GM12878 (cell line): ENCODE measurements around the gene PLEKHG4B. TPM values are rescaled to one million over a fixed set of nuclear protein-coding genes. Genes with fewer than 3 reads are reported as not detected.
"Not testable (repeated sequence)": the region's sequence is repeated elsewhere in the genome, so short reads cannot be mapped to it uniquely, and the experiment has no call there.

Source experiments
- ATAC-seq: fragments of 200-7000 bp; cut with Tn5 transposase; 3 replicates; pipeline ENCODE4 v1.9.1; 2020; ENCODE audit warnings: mild to moderate bottlenecking, moderate library complexity
- BruUV-seq: library from RNA; stranded (reverse); fragments of 400-500 nt; replicated peaks from 2 replicates; lab custom pipeline; 2021; lab: Mats Ljungman, UMichigan
- CTCF ChIA-PET: fragments of 300-600 bp; sonication (Branson Sonifier 250); formaldehyde crosslinking; extraction: SDS; loops from one replicate; lab custom pipeline; 2021; ENCODE audit warnings: inconsistent platforms; lab: Yijun Ruan, JAX
- POLR2A ChIA-PET: fragments of 350-600 bp; formaldehyde crosslinking; extraction: SDS; loops from one replicate; lab custom pipeline; 2021; ENCODE audit warnings: inconsistent platforms; lab: Charles Lee
- RAD21 ChIA-PET: fragments of 300-600 bp; sonication (Branson Sonifier 250); formaldehyde crosslinking; loops from one replicate; lab custom pipeline; 2023; ENCODE audit warnings: antibody characterized with exemption; ENCODE audit not compliant: unreplicated experiment; lab: Charles Lee
- SMC1A ChIA-PET: fragments of 300-600 bp; sonication (Branson Sonifier 250); formaldehyde crosslinking; loops from one replicate; lab custom pipeline; 2023; ENCODE audit not compliant: unreplicated experiment, uncharacterized antibody; lab: Charles Lee
- DNase-seq: peaks from one replicate; pipeline ENCODE4 v3.0.0-alpha.2; 2011; ENCODE audit warnings: low read depth, low spot score
- FAIRE-seq: peaks from 3 replicates; lab custom pipeline; 2011; peaks lifted over from hg19 to GRCh38; lab: Jason Lieb, UNC
- H2AFZ ChIP-seq: 2 replicates; pipeline ENCODE4 v1.6.0; 2011; ENCODE audit warnings: low read depth, low read length, control low read depth; ENCODE audit not compliant: control insufficient read depth
- H3K27ac ChIP-seq: 2 replicates; pipeline ENCODE4 v1.5.1; 2011; ENCODE audit warnings: control low read depth; ENCODE audit not compliant: control insufficient read depth, insufficient read depth
- H3K27me3 ChIP-seq, 2 experiments: replicated peaks in 1 of 2; 2 replicates each; pipeline versions ENCODE4 v1.6.0 to v1.6.1; 2011; ENCODE audit warnings: low read length in 1 of 2; ENCODE audit not compliant: control insufficient read depth in 2 of 2, insufficient read depth in 2 of 2
- H3K36me3 ChIP-seq, 2 experiments: 2 replicates each; pipeline ENCODE4 v1.5.1; 2011; ENCODE audit warnings: low read length in 1 of 2; ENCODE audit not compliant: control insufficient read depth in 2 of 2, insufficient read depth in 2 of 2
- H3K4me1 ChIP-seq: 2 replicates; pipeline ENCODE4 v1.6.1; 2011; ENCODE audit warnings: mild to moderate bottlenecking, low read length, moderate library complexity, mixed read lengths; ENCODE audit not compliant: control insufficient read depth, insufficient read depth
- H3K4me2 ChIP-seq: 2 replicates; pipeline ENCODE4 v1.6.0; 2011; ENCODE audit warnings: control low read depth; ENCODE audit not compliant: control insufficient read depth, insufficient read depth
- H3K4me3 ChIP-seq: fragments of 200-600 bp; sonication (generic); 2 replicates; pipeline ENCODE4 v1.5.1; 2016
- H3K79me2 ChIP-seq: 2 replicates; pipeline ENCODE4 v1.6.0; 2011; ENCODE audit warnings: low read length; ENCODE audit not compliant: control insufficient read depth, insufficient read depth
- H3K9ac ChIP-seq: 2 replicates; pipeline ENCODE4 v1.8.0; 2011; ENCODE audit warnings: low read length, control low read depth, mixed read lengths; ENCODE audit not compliant: control insufficient read depth, insufficient read depth
- H3K9me3 ChIP-seq: replicated peaks from 3 replicates; pipeline ENCODE4 v1.5.1; 2011; ENCODE audit warnings: mild to moderate bottlenecking, low read length; ENCODE audit not compliant: control insufficient read depth, insufficient read depth
- H4K20me1 ChIP-seq: 2 replicates; pipeline ENCODE4 v1.6.0; 2011; ENCODE audit not compliant: control insufficient read depth, insufficient read depth
- BHLHE40 ChIP-seq, 2 experiments: fragments of 450-650 bp in 1 of 2; IDR thresholded peaks; 2 replicates each; pipeline ENCODE4 v1.6.1; 2011 to 2017; ENCODE audit warnings: low read depth in 2 of 2, borderline replicate concordance in 1 of 2, improper control_type of control experiment in 1 of 2, low read length in 1 of 2, mild to moderate bottlenecking in 1 of 2
- RELA ChIP-seq: fragments of 450-650 bp; IDR thresholded peaks from 2 replicates; pipeline ENCODE4 v1.8.0; 2014; ENCODE audit warnings: borderline replicate concordance; ENCODE audit not compliant: partially characterized antibody
- WGBS: methylation state at CpG from one replicate; pipeline ENCODE4 v1.1.6; 2016; ENCODE audit warnings: low lambda C conversion rate; ENCODE audit not compliant: insufficient replicate concordance, insufficient coverage; ENCODE audit errors: missing lambda C conversion rate; 5-methylcytosine and 5-hydroxymethylcytosine counted together
- in situ Hi-C: fragments of 300-500 bp; cut with MboI; formaldehyde crosslinking; loops from 9 replicates; pipeline ENCODE4 v1.14.3; 2018; ENCODE audit warnings: mixed read lengths
- intact Hi-C: fragments of 100-400 bp; cut with micrococcal nuclease; formaldehyde crosslinking; loops from one replicate; pipeline ENCODE4 v1.14.2; 2022; ENCODE audit not compliant: unreplicated experiment
- polyA plus RNA-seq, 11 experiments: library from polyadenylated mRNA; depleted of rRNA in 4 of 11; unstranded in 6 of 11; stranded (reverse) in 5 of 11; fragments of >200 nt; fragmentation: Nextera tagmentation in 4 of 11; fragmentation: Illumina TruSeq in 1 of 11; extraction: Ambion mirVana in 4 of 11; extraction: Trizol in 1 of 11; gene quantifications; 1 replicate in 1 of 11; 2 replicates in 10 of 11; pipeline versions ENCODE4 v1.2.1 to v1.2.3, GENCODE V29; 2011 to 2016; ENCODE audit warnings: inconsistent platforms in 2 of 11, missing spikeins in 2 of 11, low read depth in 1 of 11
- total RNA-seq, 4 experiments: library from RNA; depleted of rRNA in 3 of 4; stranded (reverse); fragments of >200 nt in 3 of 4; fragmentation: Illumina TruSeq in 1 of 4; extraction: Trizol in 1 of 4; gene quantifications; 2 replicates each; pipeline versions ENCODE4 v1.2.1 to v1.2.3, GENCODE V29; 2013 to 2021

PLEKHG4B gene
- total and polyA plus RNA-seq, 10 of the 15 experiments (the other 5 are each of a cell fraction or from before 2014, with no cell fraction given) = under 0.01 to 0.05 (median 0.01) TPM; not detected in 6

DNA sequence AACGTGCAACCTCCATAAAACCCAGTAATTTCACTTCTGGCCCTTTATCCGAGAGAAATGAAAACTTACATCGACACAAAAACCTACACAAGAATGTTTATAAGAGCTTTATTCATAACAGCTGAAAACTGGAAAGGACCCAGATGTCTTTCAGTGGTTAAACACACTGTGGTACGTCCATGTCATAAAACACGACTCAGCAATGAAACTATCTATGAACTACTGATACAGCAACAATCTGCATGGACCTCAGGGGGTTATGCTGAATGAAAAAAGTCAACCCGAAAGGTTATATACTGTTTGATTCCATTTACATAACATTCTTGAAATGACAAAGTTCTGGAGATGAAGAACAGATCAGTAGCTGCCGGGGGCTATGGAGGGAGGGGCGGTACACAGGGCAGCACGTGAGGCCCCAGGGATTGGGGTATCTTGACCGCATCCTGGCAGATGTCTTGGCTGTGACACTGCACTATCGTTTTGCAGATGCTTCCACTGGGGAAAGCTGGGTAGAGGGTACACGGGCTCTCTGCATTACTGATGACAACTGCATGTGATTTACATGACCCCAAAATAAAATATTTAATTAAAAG, 121.9 kb downstream of the PLEKHG4B start:
- BruUV-seq = no TSS peak
- POLR2A ChIA-PET = no interaction called here

DNA sequence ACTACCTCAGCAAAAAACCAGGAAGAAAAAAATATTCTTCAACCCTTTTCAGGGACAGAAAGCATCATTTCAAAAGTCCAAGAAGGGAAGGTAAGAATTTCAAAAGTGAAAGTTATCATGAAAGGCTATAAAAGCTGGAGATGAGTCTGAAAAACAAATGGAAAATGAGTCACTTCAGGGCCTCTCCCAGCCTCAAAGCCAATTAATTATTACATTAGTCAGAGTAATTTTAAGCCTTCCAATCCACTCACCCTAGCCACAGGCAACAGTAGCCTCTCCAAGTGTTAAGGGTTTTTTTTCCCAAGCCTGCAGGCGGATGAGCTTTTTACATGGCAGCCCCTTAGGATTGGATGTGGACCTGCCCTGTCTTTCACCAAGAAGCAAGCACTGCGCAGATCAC, 123.3 kb downstream of the PLEKHG4B start:
- 0 out of 3 replicates have a peak, but pooled peaks have one; percentile 0 for ATAC-seq
- H3K36me3 ChIP-seq, CTCF ChIA-PET, H3K4me1 ChIP-seq, POLR2A ChIA-PET, intact Hi-C loops, SMC1A ChIA-PET, H3K27ac ChIP-seq, H3K9ac ChIP-seq, H4K20me1 ChIP-seq, H3K4me3 ChIP-seq, FAIRE-seq, H3K27me3 ChIP-seq, H3K9me3 ChIP-seq, in situ Hi-C loops, RAD21 ChIA-PET, DNase-seq, H2AFZ ChIP-seq, BruUV-seq: not testable (repeated sequence)
- peaks cover 32% of the 10 kb centered on the region for H3K79me2 ChIP-seq
- 0 out of 2 replicates have a peak overlapping the region, but pooled peaks have one; percentile 9 for H3K4me2 ChIP-seq
- 97% methylated on average over 2 of the region's 2 CpGs for WGBS

More for the DNA sequence above, 121.9 kb downstream of the PLEKHG4B start:
- Histone ChIP-seq H3K4me1 (no peaks in the 10 kb centered on the region; the same call in 1 of the 2 replicates), H4K20me1 (0 out of 2 replicates have a peak, but pooled peaks cover 3% of the 10 kb centered on the region), H3K79me2 (peaks cover 23% of the 10 kb centered on the region), H3K27ac (no peak overlapping the region), H3K4me3 (no peak overlapping the region), H3K27me3 (no peaks in the 10 kb centered on the region), H3K9ac (no peak overlapping the region), H2AFZ (no peak overlapping the region), H3K4me2 (peak overlapping the region; percentile 17; the same call in 1 of the 2 replicates), H3K9me3 (no peaks in the 10 kb centered on the region; the same call in 2 of the 3 replicates), H3K36me3 (peaks cover 0 to 7% of the 10 kb centered on the region in 2 experiments; a peak in 1 of 4 replicates)
- SMC1A ChIA-PET = no interaction called here
- CTCF ChIA-PET = interaction anchor here (1.5 kb wide), 1 partner anchor 25 kb away, joined by 5 read pairs; no protein-coding TSS in a partner anchor
- 57% methylated on average over 12 of the region's 12 CpGs for WGBS
- no peak for FAIRE-seq
- ATAC-seq = no peak
- TF ChIP-seq BHLHE40 (IDR thresholded peaks at IDR 0.05; ENCODE audit: borderline replicate concordance in 1 of 2, low read depth in 2 of 2, low read length in 1 of 2) (peak; percentile 57 to 68; a peak in 3 of 4 replicates), RELA (no peak)
- no peak for DNase-seq
- in situ Hi-C loops (no loop called here), intact Hi-C loops (no loop called here)
- RAD21 ChIA-PET = no interaction called here

DNA sequence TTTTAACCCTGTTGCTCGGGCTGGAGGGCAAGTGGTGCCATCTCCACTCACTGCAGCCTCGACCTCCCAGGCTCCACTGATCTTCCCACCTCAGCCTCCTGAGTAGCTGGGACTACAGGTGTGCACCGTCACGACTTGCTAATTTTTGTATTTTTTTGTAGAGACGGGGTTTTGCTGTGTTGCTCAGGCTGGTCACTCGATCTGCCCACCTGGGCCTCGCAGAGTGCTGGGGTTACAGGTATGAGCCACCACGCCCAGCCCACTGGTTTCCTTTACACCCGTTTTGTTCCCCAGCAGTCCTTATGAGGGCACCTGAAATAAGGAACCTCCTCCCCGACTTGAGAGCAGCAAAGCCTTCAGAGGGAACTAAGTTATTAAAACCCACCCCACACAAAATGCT, 124.1 kb downstream of the PLEKHG4B start:
- RAD21 ChIA-PET, H3K4me1 ChIP-seq, H2AFZ ChIP-seq, H3K9me3 ChIP-seq, BruUV-seq, H3K4me3 ChIP-seq, FAIRE-seq, SMC1A ChIA-PET, intact Hi-C loops, H3K36me3 ChIP-seq, DNase-seq, H3K9ac ChIP-seq, CTCF ChIA-PET, H3K27ac ChIP-seq, in situ Hi-C loops, H3K4me2 ChIP-seq, ATAC-seq, H4K20me1 ChIP-seq, H3K27me3 ChIP-seq: not testable (repeated sequence)
- H3K79me2 ChIP-seq = peaks cover 37% of the 10 kb centered on the region
- POLR2A ChIA-PET = interaction anchor here (0.7 kb wide), 1 partner anchor 17 kb away, joined by 3 read pairs; no protein-coding TSS in a partner anchor
- WGBS = 71% methylated on average over 8 of the region's 10 CpGs
